Esophagus muscularis mucosa (tissue), 4 donors: Measurements from ENCODE around the gene IP6K3. TPM values are rescaled to one million over a fixed set of nuclear protein-coding genes. Genes with fewer than 3 reads are reported as not detected.

Experiments used
- DNase-seq: peaks from one replicate; pipeline ENCODE4 v3.0.0-alpha.2; 2017; ENCODE audit errors: extremely low spot score
- H3K27ac ChIP-seq, 4 donors: fragments of 200-600 bp; sonication (generic); replicated peaks in 1 of 4; 1 replicate in 3 of 4; 2 replicates in 1 of 4; pipeline ENCODE4 v1.5.1; 2016 to 2019; ENCODE audit warnings: mild to moderate bottlenecking in 1 of 4
- H3K27me3 ChIP-seq, 4 donors: fragments of 200-600 bp; sonication (generic); one replicate each; pipeline versions ENCODE4 v1.5.1 to v1.6.0; 2016 to 2019
- H3K36me3 ChIP-seq, 4 donors: fragments of 200-600 bp; sonication (generic); one replicate each; pipeline ENCODE4 v1.5.1; 2016 to 2019
- H3K4me1 ChIP-seq, 4 donors: fragments of 200-600 bp; sonication (generic); one replicate each; pipeline ENCODE4 v1.5.1; 2016 to 2019
- H3K4me3 ChIP-seq, 4 donors: fragments of 200-600 bp; sonication (generic); 1 replicate in 2 of 4; 2 replicates in 2 of 4; pipeline ENCODE4 v1.5.1; 2016 to 2019; ENCODE audit warnings: mild to moderate bottlenecking in 4 of 4, moderate library complexity in 1 of 4
- H3K9me3 ChIP-seq, 4 donors: fragments of 200-600 bp; sonication (generic); 1 replicate in 3 of 4; 2 replicates in 1 of 4; pipeline ENCODE4 v1.5.1; 2016 to 2019
- EP300 ChIP-seq: sonication (generic); formaldehyde crosslinking; IDR thresholded peaks from one replicate; pipeline ENCODE4 v1.6.1; 2017; ENCODE audit warnings: antibody characterized with exemption
- POLR2A ChIP-seq: fragments of 450-650 bp; IDR thresholded peaks from one replicate; pipeline ENCODE4 v1.6.1; 2017; ENCODE audit warnings: antibody characterized with exemption, moderate library complexity, mild to moderate bottlenecking, low read depth
- POLR2AphosphoS5 ChIP-seq, 2 donors: sonication (generic); formaldehyde crosslinking; IDR thresholded peaks; one replicate each; pipeline ENCODE4 v1.6.1; 2017; ENCODE audit warnings: antibody characterized with exemption in 2 of 2
- WGBS: methylation state at CpG from one replicate; pipeline ENCODE4 v1.1.5; 2018; 5-methylcytosine and 5-hydroxymethylcytosine counted together
- intact Hi-C: fragments of 100-400 bp; cut with DNase I; formaldehyde crosslinking; loops from one replicate; pipeline ENCODE4 v1.15.1; 2023
- total RNA-seq, 4 donors: library from RNA; depleted of rRNA; stranded (reverse); fragments of >200 nt; gene quantifications; one replicate each; pipeline versions ENCODE4 v1.1.0 to v1.2.1, GENCODE V29; 2016
- TF ChIP-seq, protein P1 (sequence below), 3 experiments: fragments of 200-600 bp in 2 of 3; fragments of 450-650 bp in 1 of 3; sonication (generic) in 2 of 3; IDR thresholded peaks; one replicate each; pipeline ENCODE4 v1.5.1; 2017 to 2019; ENCODE audit warnings: antibody characterized with exemption in 3 of 3, mild to moderate bottlenecking in 2 of 3, moderate library complexity in 1 of 3

Gene IP6K3
- total RNA-seq, 4 donors from 2014 or later = 1.2 to 2.8 (median 1.7) TPM

GRCh38 chr6:33705268-33705885, 41.3 kb downstream of the IP6K3 start:
- no peak for TF ChIP-seq EP300
- TF ChIP-seq, protein P1, sequence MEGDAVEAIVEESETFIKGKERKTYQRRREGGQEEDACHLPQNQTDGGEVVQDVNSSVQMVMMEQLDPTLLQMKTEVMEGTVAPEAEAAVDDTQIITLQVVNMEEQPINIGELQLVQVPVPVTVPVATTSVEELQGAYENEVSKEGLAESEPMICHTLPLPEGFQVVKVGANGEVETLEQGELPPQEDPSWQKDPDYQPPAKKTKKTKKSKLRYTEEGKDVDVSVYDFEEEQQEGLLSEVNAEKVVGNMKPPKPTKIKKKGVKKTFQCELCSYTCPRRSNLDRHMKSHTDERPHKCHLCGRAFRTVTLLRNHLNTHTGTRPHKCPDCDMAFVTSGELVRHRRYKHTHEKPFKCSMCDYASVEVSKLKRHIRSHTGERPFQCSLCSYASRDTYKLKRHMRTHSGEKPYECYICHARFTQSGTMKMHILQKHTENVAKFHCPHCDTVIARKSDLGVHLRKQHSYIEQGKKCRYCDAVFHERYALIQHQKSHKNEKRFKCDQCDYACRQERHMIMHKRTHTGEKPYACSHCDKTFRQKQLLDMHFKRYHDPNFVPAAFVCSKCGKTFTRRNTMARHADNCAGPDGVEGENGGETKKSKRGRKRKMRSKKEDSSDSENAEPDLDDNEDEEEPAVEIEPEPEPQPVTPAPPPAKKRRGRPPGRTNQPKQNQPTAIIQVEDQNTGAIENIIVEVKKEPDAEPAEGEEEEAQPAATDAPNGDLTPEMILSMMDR (IDR thresholded peaks at IDR 0.05) = no peak
- TF ChIP-seq POLR2A = no peak
- no peak for TF ChIP-seq POLR2AphosphoS5 (IDR thresholded peaks at IDR 0.05)
- H3K4me1 ChIP-seq = peaks cover 6 to 15% (median 9%) of the 10 kb centered on the region in 4 donors
- H3K9me3 ChIP-seq = no peaks in the 10 kb centered on the region
- H3K4me3 ChIP-seq = no peak overlapping the region
- peaks cover 0 to 30% (median 10%) of the 10 kb centered on the region in 4 donors for H3K36me3 ChIP-seq
- WGBS = 89% methylated on average over 9 of the region's 9 CpGs
- H3K27ac ChIP-seq = no peak overlapping the region
- H3K27me3 ChIP-seq = no peaks in the 10 kb centered on the region
- no peak for DNase-seq
- intact Hi-C loops = no loop called here

GRCh38 chr6:33704215-33705066, 42.3 kb downstream of the IP6K3 start:
- no peaks in the 10 kb centered on the region for H3K9me3 ChIP-seq
- H3K4me3 ChIP-seq = no peak overlapping the region
- WGBS = 95% methylated on average over 8 of the region's 11 CpGs
- no peak for TF ChIP-seq EP300
- no peak for TF ChIP-seq POLR2AphosphoS5 (IDR thresholded peaks at IDR 0.05)
- no peak for TF ChIP-seq POLR2A
- TF ChIP-seq, protein P1 (IDR thresholded peaks at IDR 0.05) = no peak
- intact Hi-C loops = loop anchor here (5.0 kb wide), 1 partner anchor 117 kb away; no protein-coding TSS in a partner anchor
- no peak for DNase-seq
- H3K27ac ChIP-seq = no peak overlapping the region
- H3K36me3 ChIP-seq = peaks cover 0 to 40% (median 10%) of the 10 kb centered on the region in 4 donors
- H3K27me3 ChIP-seq = no peaks in the 10 kb centered on the region
- peaks cover 0 to 14% (median 8%) of the 10 kb centered on the region in 4 donors for H3K4me1 ChIP-seq

GRCh38 chr6:33702345-33702977, 44.2 kb downstream of the IP6K3 start:
- Histone ChIP-seq H3K4me1 (peaks cover 11 to 21% (median 18%) of the 10 kb centered on the region in 4 donors), H3K9me3 (no peaks in the 10 kb centered on the region), H3K4me3 (no peak overlapping the region), H3K36me3 (peaks cover 4 to 39% (median 14%) of the 10 kb centered on the region in 4 donors), H3K27me3 (no peaks in the 10 kb centered on the region), H3K27ac (no peak overlapping the region)
- TF ChIP-seq EP300 = no peak
- TF ChIP-seq, protein P1 (IDR thresholded peaks at IDR 0.05) = peak in 1 of 3 experiments; percentile 47
- 79% methylated on average over 1 of the region's 1 CpG for WGBS
- no peak for DNase-seq
- intact Hi-C loops = loop anchor here (5.0 kb wide), 1 partner anchor 115 kb away; no protein-coding TSS in a partner anchor

GRCh38 chr6:33700391-33701050, 46.2 kb downstream of the IP6K3 start:
- peaks cover 31 to 40% (median 38%) of the 10 kb centered on the region in 4 donors for H3K4me1 ChIP-seq
- H3K4me3 ChIP-seq = no peak overlapping the region
- WGBS = 62% methylated on average over 10 of the region's 10 CpGs
- intact Hi-C loops = loop anchor here (5.0 kb wide), 1 partner anchor 113 kb away; no protein-coding TSS in a partner anchor
- no peak overlapping the region for H3K27ac ChIP-seq
- no peak for DNase-seq
- no peaks in the 10 kb centered on the region for H3K27me3 ChIP-seq
- no peaks in the 10 kb centered on the region for H3K9me3 ChIP-seq
- H3K36me3 ChIP-seq = peaks cover 4 to 40% (median 24%) of the 10 kb centered on the region in 4 donors
- TF ChIP-seq POLR2AphosphoS5 (IDR thresholded peaks at IDR 0.05) = peak in 1 of 2 donors; percentile 30
- TF ChIP-seq POLR2A = no peak
- TF ChIP-seq, protein P1 (IDR thresholded peaks at IDR 0.05) = peak; percentile 32 to 50 (median 43)
- TF ChIP-seq EP300 = no peak
